ENCODE results near the gene TJP1.

- TF ChIP-seq CTCF (IDR thresholded peaks at IDR 0.05 in 2 of 3, conservative IDR thresholded peaks at IDR 0.05 in 1 of 3; ENCODE audit: insufficient read depth in 2 of 3, low read depth in 1 of 3, low read length in 3 of 3) (no peak), EP300 (IDR thresholded peaks at IDR 0.05; ENCODE audit: low read length) (no peak), HSF4 (CRISPR knock-in tag; IDR thresholded peaks at IDR 0.05; ENCODE audit: borderline replicate concordance) (no peak)
Measured at GRCh38 chr15:29743475-29743874, 78.8 kb downstream of the TJP1 start.
